ENCODE data around the gene PILRA. TPM values are rescaled to one million over a fixed set of nuclear protein-coding genes. Genes with fewer than 3 reads are reported as not detected.
"Not testable (repeated sequence)": the region's sequence is repeated elsewhere in the genome, so short reads cannot be mapped to it uniquely, and the experiment has no call there.

PILRA gene
- total RNA-seq, 1 donor: 0.27 TPM

GRCh38 chr7:100435401-100436304 lies 62.4 kb downstream of the PILRA start:
- DNase-seq (ENCODE audit: low read depth): no peak
- H3K4me3 ChIP-seq (ENCODE audit: low read depth, low read length): peak overlapping the region; percentile 89
- TF ChIP-seq CTCF (IDR thresholded peaks at IDR 0.05; ENCODE audit: insufficient read depth, low read length): no peak

- no peak for DNase-seq (ENCODE audit: low read depth)
- no peak overlapping the region for H3K4me3 ChIP-seq (ENCODE audit: low read depth, low read length)
- no peak for TF ChIP-seq CTCF (IDR thresholded peaks at IDR 0.05; ENCODE audit: insufficient read depth, low read length)
Observed at GRCh38 chr7:100437150-100438100, 64.1 kb downstream of the PILRA start.

- no peak for TF ChIP-seq CTCF (IDR thresholded peaks at IDR 0.05; ENCODE audit: insufficient read depth, low read length)
- no peak overlapping the region for H3K4me3 ChIP-seq (ENCODE audit: low read depth, low read length)
- no peak for DNase-seq (ENCODE audit: low read depth)
Observed at GRCh38 chr7:100438172-100438571, 64.9 kb downstream of the PILRA start.

- not testable (repeated sequence) for H3K4me3 ChIP-seq (ENCODE audit: low read depth, low read length); DNase-seq (ENCODE audit: low read depth)
Observed at GRCh38 chr7:100438731-100439130, 65.4 kb downstream of the PILRA start.

- DNase-seq (ENCODE audit: low read depth); H3K4me3 ChIP-seq (ENCODE audit: low read depth, low read length): not testable (repeated sequence)
Observed at GRCh38 chr7:100439244-100439643, 66.0 kb downstream of the PILRA start.

- no peak for DNase-seq (ENCODE audit: low read depth)
- no peak for TF ChIP-seq CTCF (IDR thresholded peaks at IDR 0.05; ENCODE audit: insufficient read depth, low read length)
Observed at GRCh38 chr7:100441641-100442535, 68.6 kb downstream of the PILRA start.

GRCh38 chr7:100443096-100443840 lies 70.0 kb downstream of the PILRA start:
- H3K4me3 ChIP-seq (ENCODE audit: low read depth, low read length): no peak overlapping the region
- DNase-seq (ENCODE audit: low read depth): no peak
- no peak for TF ChIP-seq CTCF (IDR thresholded peaks at IDR 0.05; ENCODE audit: insufficient read depth, low read length)

More at GRCh38 chr7:100441641-100442535, 68.6 kb downstream of the PILRA start:
- no peak overlapping the region for H3K4me3 ChIP-seq (ENCODE audit: low read depth, low read length)

All from fibroblast of the aortic adventitia (primary cell).